ENCODE results near the gene ISG20L2.
"Not testable (repeated sequence)": the region's sequence is repeated elsewhere in the genome, so short reads cannot be mapped to it uniquely, and the experiment has no call there.

The ISG20L2 gene, protein sequence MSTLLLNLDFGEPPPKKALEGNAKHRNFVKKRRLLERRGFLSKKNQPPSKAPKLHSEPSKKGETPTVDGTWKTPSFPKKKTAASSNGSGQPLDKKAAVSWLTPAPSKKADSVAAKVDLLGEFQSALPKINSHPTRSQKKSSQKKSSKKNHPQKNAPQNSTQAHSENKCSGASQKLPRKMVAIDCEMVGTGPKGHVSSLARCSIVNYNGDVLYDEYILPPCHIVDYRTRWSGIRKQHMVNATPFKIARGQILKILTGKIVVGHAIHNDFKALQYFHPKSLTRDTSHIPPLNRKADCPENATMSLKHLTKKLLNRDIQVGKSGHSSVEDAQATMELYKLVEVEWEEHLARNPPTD
- 13.5 to 41.5 (median 19.2) reads per million in 18 experiments for total RNA-seq

DNA sequence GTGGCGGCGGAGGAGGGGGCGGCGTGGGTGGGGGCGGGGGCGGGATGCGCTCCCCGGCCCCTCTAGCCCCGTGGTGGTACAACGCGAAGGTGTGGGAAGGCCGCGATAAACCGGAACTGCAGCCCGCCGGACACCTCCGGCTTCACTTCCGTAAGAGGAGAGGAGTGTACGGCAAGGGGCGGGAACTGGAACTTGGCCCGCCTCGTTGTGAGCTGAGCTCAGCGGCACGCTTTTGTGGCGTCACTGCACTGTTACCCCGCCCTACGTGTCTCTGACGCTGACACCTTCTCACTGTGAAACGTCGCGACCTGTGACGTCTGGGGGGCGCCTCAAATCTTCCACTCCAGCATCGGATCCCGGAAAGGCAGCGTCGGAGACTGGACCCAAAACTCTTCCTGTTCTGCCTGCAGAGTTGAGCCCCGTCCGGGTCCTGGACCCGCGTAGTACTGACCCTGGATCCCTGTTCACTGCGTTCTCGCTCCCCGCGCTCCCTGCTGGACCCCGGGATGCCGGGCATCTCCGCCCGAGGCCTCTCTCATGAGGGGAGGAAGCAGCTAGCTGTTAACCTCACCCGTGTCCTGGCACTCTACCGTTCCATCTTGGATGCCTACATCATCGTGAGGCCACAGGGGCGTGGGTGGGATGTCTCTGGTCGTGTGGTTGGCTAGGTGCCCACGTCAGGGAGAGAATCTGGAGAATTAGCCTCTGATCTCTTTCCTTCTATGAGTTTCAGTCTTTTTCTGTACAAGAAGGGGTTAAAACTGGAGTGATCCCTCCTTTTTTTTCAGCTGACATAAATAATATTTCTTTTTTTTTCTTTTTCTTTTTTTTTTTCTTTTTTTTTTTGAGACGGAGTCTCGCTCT is at the start of gene ISG20L2:
Gene ISG20L2 (minus strand): TSS at position 168 of the 864 bp plus-strand sequence. CDS start 1,114 bp downstream, outside the sequence.
- peak; percentile 98 to 99 for DNase-seq

DNA sequence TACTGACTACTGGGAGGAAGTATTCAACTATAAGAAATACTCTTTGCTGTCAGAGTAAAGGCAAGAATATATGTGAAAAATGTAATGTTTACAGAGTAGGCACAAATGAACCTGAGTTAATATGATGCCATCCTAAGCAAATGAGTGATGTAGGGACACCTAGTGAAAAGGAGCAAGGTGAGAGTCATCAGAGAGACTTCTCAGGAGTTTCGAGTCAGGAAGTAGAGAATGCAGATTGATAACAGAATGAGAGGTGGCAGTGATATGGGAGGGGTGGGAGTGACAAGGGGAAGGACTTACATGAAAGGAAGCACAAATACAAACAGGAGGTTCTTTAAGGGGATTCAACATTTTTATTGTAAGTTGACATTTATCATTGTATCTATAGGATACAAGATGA is 49.0 kb upstream of the ISG20L2 start:
- no peak for DNase-seq

DNA sequence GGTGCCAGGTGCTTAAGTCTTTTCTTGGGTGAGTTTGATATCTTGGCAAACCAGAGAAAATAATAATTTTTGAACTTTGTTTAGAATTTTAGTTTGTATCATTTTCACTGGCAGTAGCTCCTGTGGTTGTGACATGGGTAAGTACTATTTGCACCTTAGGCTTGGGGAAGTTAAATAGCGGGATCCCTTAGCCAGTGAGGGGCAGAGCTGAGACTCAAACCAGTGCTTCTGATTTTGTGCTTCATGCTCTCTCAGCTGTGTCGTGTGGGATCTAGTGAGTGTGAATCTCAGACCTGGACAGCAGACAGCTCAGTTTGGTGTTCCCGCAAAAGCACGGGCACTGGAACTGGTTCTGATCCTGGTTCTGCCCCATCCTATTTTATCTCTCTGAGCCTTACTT is 48.4 kb upstream of the ISG20L2 start:
- no peak for DNase-seq

DNA sequence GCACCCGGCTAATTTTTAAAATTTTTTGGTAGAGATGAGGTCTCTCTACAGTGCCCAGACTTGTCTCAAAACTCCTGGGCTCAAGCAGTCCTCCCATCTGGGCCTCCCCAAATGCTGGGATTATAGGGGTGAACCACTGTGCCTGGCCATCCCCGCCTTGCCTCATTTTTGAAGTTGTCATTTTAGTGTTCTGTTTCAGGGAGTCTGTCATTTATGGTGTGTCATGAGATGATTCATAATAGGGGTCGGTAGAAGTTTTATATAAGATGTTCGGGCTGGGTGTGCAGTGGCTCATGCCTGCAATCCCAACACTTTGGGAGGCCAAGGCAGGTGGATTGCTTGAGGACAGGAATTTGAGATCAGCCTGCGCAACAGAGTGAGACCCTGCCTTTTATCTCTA is 47.2 kb upstream of the ISG20L2 start:
- no peak for DNase-seq

DNA sequence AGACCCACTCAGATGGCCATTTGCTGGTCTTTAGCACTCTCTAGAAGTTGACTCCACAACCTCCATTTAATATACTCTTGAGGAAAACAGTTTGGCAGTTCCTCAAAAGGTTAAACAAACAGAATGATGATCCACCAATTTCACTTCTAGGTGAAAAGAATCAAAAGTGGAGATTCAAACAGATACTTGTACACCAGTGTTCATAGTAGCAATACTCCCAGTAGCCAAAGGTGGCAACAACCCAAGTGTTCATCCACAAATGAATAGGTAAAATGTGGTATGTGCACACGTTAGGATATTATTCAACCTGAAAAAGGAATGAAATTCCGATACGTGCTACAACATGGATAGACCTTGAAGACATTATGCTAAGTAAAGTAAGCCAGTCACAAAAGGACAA is 45.0 kb upstream of the ISG20L2 start:
- DNase-seq: no peak

DNA sequence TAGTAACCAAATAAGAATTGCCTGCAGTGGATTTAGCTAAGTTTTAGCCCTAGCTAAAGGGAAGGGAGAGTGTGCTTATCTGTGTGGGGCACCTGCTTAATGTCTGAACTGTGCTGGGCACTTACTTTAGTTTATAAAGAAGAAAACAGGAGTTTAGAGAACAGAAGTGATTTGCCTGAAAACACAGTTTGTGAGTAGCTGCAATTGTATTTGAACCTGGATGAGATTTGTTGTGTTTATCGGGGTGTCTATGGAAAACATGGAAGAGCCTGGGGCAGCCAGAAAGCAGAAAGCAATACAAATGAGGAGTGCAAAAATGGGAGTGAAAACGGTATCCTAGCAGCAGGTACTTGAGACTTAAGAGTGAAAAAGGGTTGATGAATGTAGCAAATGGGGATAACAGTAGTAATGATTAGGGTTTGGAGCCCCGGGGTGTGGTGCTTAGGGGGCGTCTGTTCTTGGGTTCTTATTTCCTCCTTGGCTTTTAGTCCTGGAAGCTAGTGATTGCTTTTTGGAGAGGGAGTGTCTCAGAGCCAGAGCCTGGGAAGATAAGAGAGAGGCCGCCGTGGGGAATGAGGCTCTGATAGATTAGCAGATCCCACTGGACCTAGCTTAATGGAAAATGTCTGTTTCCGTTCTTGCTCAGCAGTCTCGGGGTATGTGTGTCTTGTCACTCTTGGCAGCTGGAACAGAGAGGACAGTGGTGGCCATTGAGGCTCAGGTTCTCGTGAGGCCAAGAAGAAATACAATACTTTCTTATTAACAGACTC is 44.3 kb upstream of the ISG20L2 start:
- no peak for DNase-seq

DNA sequence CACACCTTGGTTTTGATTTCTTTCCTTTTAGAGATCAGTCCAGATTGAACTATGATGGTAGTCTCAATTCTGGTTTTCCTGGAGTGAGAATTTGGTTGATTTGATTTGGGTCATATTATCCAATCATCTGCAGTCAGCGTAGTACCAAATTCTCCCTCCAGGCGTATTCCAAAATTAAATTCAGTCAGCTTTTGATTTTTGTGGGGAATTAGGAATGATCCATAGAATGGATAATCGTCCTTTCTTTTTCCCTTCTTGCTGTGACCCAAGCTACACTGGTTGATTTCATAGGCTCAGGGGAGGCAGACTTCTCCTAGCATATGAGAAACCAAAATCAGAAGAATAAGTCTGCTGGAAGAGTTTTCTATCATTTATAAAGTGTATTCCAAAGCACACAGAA is 43.7 kb upstream of the ISG20L2 start:
- no peak for DNase-seq

DNA sequence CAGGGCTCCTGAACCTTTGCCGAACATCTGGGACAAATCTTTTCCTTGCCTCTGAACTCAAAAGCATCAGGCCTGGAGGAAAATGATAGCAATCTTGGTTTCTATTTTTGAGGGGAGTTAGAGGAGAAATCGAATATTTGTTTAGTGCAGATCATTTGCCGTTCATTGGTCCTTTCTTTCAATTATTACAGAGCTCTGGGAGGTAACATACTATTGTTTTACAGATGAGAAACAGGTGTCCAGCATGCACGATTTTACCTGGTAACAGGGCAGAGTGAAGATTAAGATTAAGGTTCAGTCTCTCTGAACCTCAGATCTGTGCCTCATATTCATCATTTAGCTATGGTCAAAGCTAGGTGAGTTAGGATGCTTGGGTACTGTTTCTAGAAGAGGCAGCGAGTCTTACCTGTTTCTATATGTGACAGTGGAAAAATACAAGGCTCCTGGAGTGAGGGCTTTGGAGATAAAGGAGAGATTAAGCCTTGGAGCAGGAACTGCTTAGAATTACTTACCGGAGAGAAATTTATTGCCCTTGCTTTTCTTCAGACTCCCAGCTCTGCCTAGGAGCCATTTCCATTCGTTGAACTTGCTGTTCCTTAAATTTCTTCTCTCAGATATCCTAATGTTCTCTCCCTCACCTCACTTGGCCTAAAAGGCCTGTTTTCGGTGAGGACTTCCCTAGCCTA is 40.2 kb upstream of the ISG20L2 start:
- DNase-seq: no peak

DNA sequence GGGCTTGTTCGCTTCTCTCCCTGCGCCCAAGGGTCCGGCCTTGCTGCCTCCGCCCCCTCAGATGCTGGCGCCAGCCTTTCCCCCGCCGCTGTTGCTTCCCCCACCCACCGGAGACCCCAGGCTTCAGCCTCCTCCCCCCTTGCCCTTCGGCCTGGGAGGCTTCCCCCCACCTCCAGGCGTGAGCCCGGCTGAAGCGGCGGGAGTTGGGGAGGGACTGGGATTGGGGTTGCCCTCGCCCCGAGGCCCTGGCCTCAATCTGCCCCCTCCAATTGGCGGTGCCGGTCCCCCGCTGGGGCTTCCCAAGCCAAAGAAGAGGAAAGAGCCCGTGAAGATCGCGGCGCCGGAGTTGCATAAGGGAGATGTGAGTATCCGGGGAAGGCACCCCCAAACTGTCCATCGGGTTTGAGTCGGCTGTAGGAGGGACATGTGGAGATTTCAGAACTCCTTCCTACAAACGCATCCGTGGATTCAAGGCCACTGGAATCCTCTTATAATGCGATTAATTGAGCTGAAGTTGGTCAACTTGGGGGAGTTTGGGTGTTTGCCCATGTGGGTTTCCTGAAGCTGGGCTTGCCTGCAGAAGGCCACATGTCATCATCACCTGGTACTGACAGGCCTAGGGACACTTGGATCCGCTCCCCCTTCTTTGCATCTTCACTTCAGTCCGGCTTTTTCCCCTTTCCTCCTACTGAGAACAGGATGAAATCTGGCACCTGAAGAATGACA is 39.5 kb upstream of the ISG20L2 start:
- DNase-seq: peak in 1 of 2 donors; percentile 32

DNA sequence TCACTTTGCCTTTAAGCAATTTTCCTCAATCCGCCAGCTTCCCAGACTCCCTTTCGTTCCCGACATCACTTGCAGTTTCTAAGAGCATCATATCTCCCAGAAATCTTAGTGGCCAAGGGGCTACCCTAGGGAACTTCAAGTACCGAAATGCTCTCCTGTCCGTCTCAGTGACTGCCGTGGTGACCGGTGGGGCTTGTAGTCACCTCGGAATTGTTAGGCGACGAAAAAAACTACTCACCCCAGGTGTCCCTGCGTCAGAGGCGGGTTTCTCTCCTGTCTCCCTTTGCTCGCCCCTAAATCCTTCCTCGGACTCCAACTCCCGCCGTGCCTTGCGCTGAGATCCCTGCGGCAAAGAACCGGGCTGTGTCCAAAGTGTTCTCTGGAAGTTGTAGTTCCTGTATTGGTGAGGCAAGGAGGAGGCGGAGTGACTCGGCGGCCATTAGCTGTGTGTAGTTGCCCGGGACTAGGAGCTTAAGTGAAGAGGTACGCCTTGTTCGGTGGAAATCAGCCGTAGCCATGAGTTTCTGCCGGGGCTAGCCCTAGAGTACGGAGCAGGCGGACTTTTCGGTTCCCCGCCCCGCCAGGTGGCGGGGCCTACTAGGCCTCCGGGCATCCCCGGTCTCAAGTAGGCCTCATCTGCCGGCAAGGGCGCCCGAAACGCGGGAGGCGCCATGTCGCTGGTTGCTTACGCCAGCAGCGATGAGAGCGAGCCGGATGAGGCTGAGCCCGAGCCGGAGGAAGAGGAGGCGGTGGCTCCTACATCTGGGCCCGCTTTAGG is 38.7 kb upstream of the ISG20L2 start, which contains the start of gene PRCC:
Gene PRCC (plus strand): TSS at position 435 of the 778 bp plus-strand sequence. CDS start 237 bp downstream, at position 672.
- peak; percentile 99 to 100 for DNase-seq

DNA sequence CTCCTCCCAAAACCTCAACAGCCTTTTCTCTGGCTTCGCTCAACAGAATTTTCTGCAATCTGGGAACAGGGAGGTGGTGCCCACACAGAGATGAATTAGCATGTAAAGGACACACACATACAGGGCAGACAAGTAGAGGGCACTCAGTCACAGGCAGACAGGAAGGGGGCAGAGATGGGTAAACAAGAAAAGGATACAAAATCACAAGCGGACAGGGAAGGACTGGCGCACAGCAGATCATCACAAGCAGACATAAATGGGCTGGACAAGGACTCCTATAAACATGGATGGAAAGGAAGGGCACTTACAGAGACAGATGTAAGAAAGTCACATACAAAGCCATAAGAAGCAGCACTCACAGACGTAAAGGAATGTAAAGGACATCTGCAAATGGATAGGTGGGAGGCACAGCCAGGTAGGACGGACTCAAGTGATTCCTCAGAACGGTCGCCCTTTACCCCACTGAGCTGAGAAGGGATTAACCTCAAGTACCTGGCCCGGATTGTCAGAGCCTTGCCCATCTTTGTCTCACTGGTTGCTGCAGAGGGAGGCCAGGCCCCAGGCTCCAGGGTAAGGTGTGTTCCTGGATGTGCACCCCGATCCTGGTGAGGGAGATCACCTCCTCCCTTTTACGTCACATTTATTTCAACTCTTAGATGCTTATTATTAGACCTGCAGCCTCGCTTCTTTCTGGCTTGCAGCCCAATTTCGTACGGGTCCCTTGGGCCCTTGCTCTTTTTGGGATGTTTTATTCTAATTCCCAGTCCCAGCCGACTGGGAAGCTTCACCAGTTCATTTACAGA is 37.9 kb upstream of the ISG20L2 start:
- DNase-seq: no peak

DNA sequence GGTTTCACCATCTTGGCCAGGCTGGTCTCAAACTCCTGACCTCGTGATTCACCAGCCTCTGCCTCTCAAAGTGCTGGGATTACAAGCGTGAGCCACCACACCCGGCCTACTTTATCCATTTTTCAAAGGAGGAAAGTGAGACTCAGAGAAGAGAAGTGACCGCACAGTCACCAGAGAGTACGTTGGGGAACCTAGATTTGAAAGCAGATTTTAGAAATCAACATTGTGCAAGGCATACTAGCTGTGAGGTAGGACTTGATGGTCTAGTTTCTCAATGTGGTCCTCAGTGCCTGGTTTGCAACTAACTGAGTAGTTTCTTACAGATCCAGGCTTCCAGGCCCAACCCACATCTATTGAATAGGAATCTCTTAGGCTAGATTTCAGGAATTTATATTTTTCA is 37.1 kb upstream of the ISG20L2 start:
- peak; percentile 64 to 81 for DNase-seq

DNA sequence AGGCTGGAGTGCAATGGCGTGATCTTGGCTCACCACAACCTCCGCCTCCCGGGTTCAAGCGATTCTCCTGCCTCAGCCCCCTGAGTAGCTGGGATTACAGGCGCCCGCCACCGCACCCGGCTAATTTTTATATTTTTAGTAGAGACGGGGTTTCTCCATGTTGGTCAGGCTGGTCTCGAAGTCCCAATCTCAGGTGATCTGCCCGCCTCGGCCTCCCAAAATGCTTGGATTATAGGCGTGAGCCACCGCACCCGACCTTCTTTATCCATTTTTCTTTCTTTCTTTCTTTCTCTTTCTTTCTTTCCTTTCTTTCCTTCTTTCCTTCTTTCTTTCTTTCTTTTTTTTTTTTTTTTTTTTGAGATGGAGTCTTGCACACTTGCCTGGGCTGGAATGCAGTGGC is 36.6 kb upstream of the ISG20L2 start:
- DNase-seq: not testable (repeated sequence)

DNA sequence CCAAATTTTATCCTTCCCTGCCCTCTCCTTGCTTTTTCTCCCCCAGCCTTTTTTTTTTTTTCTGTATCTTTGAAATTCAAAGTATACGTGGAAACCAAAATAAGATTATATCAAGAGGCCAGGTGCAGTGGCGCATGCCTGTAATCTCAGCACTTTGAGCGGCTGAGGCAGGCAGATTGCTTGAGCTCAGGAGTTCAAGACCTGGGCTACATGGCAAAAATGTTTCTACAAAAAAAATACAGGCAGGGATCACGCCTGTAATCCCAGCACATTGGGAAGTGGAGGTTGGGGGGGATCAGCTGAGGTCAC is 32.2 kb upstream of the ISG20L2 start:
- DNase-seq: no peak

DNA sequence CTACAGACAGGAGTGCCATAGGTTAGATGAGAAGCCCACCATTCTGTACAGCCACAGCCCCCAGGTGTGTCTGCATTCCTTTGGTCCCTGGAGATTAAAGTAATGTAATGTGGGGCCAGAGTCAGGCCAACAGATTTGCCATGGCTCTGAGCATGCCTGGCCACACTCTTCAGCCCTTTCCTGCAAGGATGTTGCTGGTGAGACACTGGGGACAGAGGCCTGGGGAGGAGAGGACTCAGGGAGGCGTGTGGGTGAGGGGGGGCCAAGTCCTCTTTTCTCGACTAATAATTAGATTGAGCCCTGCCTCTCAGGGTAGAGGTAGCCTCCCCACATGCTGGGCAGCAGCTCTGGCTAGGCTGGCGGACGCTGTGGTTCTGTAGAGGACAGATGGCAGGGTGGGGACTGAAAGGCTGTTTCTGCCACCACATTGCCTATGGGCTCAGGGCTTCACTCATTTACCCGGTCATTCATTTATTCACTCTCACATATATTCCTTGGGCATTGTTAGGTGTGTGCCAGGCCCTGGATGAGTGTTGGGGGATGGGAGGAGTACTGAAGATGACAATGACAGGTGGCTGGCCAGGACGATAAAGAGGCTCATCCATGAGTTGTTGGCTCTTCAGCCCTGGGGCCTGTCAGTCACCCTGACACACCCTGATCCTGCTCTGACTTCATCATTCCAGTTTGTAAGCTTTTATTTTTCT is 31.7 kb upstream of the ISG20L2 start:
- DNase-seq: no peak

DNA sequence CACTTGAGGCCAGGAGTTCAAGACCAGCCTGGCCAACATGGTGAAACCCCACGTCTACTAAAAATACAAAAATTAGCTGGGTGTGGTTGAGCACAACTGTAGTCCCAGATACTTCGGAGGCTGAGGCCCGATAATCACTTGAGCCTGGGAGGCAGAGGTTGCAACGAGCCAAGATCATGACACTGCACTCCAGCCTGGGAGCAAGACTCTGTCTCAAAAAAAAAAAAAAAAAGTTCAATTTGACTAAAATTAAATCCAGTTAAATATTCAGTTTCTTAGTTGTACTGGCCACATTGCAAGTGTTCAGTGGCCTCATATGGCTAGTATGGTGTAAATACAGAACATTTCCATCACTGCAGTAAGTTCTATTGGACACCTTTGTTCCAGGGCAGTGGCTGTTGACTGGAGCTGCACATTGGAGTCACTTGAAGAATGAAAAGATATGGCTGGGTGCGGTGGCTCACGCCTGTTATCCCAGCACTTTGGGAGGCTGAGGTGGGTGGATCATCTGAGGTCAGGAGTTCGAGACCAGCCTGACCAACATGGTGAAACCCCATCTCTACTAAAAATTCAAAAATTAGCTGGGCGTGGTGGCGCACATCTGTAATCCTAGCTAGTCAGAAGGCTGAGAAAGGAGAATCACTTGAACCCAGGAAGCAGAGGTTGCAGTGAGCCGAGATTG is 29.1 kb upstream of the ISG20L2 start:
- not testable (repeated sequence) for DNase-seq

DNA sequence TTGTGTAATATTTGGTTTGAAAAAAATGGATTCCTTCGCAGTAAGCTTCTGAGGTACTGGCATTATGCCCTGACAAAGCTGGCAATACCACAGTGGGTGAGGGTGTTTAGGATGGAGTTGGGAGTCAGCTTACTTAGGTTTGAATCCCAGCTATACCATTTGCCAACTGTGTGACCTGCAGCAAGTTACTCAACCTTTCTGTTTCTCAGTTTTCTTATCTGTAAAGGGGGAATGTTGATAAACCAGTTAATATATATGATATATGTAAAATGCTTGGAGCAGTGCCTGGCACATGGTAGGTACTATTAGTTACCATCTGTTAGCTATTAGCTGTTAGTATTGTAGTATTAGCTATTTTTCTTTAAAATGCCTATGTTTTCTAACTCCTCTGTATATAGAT is 27.8 kb upstream of the ISG20L2 start:
- no peak for DNase-seq

DNA sequence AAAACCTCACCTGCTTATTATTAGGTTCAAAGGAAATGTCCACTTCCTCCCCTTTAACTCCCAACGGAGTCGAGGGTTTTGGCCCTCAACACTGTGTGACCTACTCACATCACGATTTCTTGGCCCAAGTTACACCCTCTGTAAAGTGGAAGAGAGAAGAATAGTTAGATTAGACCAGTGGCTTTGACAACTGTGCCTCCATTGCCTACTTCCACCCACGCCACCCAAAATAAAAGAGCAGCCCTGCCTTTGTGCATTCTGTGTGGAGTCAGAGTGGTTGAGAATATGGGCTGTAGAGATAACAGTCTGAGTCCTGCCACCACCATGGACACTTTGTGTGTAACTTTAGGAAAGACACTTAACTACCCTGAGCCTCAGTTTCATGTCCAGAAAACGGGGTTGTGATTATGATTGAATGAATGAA is 27.0 kb upstream of the ISG20L2 start:
- DNase-seq: no peak

DNA sequence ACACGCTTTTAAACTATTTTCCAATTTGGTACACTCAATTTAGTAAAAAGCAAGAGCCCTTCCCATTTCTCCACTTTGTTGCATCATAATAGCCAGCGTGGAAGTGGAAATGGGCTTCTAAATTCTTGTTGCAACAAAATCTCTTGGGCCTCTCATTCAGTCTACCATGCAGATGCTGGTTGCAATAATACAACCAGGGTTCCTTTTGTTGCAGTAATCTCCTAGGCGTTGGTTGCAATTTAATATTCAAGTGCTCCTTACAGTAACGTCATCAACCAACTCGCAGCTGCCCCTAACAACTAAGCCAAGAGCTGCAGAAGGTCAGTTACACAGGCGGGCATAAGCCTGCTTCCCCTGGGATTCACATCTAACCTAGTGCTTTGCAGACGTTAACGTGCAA is 25.7 kb upstream of the ISG20L2 start:
- peak; percentile 11 to 17 for DNase-seq
